Stimulated activated CD8-positive, alpha-beta memory T cell treated with anti-CD3 and anti-CD28 coated beads, Interleukin-4, amount 100 ng/mL, for 1 hour (primary cell): ENCODE results near the gene NPR2.
A peak's percentile ranks its signal among the peaks of the same experiment; 100 is the strongest.

Experiments used
- DNase-seq, 2 donors: peaks; one replicate each; pipeline ENCODE4 v3.0.0-alpha.2; 2020; ENCODE audit warnings: low read depth in 2 of 2, low spot score in 1 of 2

The NPR2 gene

DNA sequence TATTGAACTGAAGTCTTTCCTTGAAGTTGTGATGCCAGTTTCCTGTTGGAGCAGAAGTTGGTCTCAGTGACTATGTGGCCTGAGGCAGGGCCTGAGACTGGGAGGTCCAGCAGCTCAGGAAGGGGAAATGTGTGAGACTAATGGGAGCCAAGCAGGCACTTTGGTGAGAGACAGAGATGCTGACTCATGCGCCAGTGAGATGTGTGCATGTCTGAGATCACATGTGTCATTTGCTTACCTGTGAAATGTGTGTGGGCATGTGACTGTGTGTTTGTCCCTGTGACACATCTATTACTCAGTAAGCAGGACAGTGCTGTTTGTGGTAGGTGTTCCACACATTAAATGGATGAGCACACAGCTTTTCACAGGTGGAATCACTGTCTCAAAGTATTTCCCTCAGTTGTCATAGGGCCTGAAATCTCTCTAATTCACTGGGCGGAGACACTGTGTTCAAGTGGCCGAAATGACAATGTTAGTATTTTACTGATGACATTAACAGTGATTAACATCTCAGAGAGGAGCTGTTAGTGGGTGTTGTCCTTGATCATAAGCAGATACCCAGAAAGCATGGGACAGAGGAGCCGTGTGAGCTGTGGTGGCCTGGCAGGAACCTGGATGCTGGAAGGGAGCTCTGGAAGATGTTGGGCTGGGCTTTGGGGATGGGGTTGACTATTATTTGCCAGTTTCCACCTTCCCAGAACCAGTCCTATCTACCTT, 7.4 kb downstream of the NPR2 start:
- DNase-seq, result no peak

DNA sequence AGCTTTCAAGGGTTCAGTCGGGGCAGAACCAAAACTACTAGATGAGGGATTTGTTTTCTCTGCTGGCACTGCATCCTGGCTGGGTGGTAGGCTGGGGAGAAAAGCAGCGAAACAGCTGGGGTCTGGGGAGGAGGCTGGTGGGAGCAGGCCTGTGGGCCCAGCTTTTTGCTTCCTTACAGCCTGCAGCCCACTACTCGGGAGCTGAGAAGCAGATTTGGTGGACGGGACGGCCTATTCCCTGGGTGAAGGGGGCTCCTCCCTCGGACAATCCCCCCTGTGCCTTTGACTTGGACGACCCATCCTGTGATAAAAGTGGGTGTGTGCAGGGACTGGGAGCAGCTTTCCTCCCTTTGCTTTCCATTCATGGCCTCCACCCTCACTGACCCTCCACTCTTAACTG, 9.1 kb downstream of the NPR2 start:
- DNase-seq, result no peak

DNA sequence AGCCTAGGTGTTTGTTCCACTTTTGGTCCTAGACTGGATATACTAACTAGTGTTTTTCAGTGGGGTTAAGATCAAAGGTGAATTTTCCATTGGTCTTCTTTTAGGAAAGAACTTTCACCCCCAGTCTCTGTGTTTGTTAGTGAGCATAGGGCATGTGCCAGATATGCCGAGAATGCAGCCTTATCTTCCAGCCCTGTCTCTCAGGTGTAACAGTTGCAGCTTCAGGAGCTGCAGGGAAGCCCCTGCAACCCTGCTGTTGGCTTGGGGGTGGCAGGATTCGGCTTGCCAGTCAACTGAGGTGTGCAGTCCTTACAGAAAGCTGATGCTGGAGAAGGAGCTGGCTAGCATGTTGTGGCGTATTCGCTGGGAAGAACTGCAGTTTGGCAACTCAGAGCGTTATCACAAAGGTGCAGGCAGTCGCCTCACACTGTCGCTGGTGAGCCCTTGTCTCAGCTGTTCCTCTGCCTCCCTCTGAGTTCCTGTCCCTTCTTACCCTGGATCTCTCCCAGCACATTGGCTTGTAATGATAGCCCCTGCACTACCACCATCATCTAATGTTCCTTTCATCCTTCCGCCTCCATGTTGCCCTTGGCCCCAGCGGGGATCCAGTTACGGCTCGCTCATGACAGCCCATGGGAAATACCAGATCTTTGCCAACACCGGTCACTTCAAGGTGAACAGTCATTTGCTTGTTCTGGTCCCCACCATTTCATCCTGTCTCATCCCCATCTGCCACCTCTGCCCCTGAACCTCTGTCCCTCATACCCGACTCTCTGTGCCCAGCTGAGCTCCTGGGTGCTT, 10.1 kb downstream of the NPR2 start:
- no peak for DNase-seq

DNA sequence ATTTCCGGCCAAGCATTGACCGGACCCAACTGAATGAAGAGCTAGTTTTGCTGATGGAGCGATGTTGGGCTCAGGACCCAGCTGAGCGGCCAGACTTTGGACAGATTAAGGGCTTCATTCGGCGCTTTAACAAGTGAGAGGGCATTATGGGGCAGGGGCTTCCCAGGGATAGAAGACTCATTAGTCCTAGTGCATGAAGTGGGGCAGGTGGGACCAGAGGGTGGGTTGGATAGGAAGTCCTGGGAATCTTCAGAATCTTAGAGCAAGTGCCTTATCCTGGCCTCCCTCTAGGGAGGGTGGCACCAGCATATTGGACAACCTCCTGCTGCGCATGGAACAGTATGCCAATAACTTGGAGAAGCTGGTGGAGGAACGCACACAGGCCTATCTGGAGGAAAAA, 14.7 kb downstream of the NPR2 start:
- no peak for DNase-seq

DNA sequence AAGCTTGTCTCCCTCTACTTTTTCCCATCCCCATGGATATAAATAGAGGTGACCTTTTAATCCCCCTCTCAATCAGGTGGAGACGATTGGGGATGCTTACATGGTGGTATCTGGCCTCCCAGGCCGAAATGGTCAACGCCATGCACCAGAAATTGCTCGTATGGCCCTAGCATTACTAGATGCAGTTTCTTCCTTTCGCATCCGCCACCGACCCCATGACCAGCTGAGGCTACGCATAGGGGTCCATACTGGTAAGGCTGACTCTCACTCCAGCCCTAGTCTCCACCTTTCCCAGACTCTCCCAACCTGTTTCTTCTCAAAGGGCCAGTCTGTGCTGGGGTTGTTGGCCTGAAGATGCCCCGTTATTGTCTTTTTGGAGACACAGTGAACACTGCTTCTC, 17.0 kb downstream of the NPR2 start:
- no peak for DNase-seq

DNA sequence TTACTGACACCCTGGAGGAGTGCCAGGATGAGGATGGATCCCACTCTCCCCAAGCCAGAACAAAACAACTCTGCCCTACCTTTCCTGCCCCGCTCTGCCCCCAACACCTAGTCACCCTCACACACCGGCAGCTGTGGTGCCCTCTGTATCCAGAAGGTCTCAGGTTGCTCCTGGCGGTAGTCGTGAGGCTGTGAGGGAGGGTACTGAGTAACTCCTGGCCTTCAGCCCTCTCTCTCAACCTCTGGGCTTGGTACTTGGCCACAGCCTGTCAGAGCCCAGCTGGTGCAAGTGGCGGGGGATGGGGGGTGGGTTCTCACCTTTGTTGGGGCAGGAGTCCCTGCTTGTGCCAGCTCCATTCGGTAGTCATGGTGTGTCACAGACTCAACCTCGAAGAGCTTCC, 18.7 kb downstream of the NPR2 start:
- DNase-seq, result no peak

DNA sequence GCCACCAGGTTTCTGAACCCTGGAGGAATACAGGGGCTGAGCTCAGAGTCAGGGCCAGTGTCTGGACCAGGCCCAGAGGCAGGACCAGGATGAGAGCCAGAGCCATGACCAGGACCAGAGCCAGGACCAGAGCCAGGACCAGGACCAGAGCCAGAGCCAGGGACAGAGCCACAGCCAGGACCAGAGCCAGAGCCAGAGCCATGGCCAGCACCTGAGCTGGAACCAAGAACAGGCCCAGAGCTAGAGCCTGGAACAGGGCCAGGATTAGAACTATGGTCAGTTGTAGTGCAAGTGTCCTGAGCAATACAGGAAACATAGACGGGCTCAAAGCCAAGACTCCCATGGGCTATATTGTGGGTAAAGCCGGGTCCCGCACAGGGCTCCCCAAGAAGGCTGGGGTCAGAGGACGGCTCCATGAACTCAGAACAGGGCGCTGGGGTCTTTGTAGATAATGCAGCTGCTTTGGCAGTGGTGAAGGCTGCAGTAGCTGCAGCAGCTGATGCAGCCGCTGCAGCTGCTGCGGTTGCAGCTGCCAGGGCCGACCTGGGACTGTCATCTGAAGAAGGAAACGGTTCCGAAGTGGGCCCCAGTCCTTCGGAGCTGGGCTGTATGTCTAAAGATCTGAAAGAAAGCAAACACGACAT, 20.1 kb downstream of the NPR2 start:
- no peak for DNase-seq

DNA sequence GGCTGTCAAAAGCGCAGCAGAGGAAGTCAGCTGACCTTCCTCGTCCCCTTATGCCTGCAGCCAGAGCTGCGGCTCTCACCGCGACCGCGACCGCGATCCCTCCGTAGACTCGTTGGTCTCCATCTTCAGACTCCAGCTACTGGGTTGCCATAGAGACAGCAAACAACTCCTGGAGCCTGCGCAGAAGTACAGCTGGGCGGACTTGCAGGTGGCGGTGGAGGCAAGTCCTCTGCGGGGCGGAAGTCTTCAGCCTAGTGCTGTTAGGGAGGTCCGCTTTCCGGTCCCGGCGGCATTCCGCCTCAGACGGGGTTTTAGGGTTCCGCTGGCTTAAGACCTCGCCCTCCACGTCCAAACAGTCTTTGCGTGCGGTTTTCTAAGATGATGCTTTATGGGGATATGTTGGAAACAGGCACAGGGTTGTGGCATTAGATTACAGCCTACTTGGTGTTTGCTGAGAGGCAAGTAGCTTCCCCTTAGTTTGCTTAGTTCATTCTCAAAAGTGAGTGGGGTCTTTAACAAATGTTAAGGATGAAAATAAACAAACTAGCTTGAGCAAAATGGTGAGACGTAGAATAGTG, 20.7 kb downstream of the NPR2 start, which contains the start of gene SPAG8:
TSS of gene SPAG8 (minus strand) at position 238 of the 578 bp plus-strand sequence. CDS start at position 123, 115 bp downstream.
- peak; percentile 83 to 92 for DNase-seq

DNA sequence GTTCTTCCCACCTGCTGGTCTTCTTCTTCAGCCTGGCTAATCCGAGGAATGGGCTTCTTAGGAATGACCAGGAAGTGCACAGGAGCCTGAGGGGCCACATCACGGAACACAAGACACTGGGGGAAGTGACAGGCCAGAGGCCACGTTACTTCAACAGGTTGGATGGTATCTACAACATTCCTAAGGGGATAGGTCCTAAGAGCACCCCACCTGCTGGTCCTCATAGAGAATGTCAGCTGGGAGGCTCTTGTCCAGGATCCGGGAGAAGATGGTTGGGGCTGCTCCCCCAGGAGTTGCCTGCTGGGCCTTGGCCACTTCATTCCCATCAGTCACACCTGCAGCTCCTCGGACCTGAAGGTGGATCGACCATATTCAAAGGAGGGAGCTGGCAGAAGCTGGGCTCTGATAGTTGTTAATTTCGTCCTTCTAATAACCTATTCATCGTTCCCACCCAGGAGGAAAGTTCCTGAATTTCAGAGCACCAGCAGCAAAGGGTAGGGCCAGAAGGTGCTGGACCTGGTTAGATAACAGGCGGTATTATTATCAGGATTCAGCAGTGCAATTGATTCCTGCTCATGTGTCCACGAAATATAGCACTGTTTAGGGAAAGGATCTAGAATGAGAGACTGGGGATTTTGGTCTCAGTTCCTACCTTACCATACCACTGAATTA, 22.2 kb downstream of the NPR2 start:
- DNase-seq, result no peak

DNA sequence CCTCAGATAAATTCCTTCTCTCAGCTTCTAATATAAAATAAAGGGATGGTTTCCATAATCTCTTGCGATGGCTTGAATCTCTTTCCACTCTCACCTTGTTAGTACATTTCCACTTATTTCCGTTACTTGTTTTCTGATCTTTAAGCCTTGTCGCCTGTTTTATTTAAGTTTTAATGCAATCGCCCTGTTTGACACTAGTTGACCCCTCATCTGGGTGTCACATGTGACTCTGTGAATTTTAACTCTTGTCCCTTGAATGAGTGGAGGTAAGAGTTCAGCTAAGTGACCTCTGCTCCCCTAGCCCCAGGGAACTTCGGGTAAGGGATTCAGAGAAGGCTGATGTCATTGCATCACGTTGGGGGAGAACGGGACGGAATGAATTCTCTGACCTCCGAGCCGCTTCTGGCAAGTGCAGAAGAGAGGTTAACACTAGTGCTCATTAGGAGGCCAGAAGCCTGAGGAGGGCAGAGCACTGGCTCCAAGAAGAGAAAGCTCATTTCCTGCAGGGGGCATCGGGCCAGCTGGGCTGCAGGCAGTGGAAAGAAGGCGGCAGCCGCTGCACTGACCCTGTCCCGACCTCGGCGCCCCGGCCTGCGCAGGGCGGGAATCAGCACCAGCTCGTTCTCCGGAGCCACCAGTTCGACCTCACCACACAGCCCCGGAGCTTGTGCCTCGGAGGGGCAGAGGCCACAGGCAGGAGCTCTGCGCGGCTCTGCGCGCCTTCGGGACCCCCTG, 22.9 kb downstream of the NPR2 start:
- DNase-seq, result peak in 1 of 2 donors; percentile 9

DNA sequence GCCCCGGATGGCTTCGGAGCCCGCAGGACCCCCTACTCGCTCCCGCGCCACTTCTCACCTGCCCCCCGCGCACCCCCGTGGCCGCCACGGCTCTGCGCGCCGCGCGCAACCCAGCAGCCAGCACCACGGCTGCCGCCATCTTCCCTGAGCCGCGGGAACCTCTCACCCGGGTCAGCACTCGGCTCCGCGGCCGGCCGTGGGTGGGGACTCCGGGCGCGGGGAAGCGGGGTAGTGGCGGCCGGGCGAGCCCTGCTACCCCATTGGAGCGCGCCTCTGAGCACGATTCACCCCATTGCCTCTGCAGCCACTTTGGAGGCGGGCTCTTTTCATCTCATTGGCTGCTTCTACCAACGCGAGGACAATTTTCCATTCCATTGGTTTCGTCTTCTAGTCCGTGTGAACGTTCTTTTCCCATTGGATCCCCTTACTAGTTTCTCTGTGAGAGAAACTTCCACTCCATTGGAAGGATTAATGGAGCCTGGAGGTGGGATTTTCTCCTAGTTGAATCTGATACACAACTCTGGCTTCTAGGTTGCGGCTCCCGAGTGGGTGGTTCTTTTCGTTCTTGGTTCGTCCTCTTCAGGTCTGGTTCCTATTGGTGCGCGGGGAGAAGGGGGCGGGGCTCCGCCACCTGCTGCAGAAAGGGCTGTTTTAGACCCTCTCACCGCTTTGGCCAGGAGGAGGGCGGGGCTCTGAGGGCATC, 23.6 kb downstream of the NPR2 start, which contains the start of gene HINT2:
TSS of gene HINT2 (minus strand) at position 202 of the 703 bp plus-strand sequence. CDS start at position 139, 63 bp downstream.
- DNase-seq, result peak; percentile 88 to 94

DNA sequence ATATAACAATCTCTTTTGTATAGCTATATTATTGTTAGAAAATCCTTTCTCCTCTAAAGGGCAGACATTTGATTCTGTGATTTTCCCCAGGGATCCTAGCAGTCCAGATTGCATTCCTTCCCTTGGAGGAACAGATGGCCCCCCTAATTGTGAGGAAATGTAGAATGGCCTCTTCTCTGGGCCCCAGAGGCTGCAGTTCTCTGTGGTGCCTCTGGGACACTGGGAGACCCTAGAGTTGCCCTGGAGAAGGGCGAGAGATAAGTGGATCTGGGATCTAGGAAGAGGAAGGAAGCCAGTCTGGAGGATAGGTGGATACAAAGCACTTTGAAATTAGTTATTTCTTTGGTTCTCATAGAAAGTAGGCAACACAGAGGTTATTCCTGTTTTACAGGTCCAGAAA, 25.3 kb downstream of the NPR2 start:
- no peak for DNase-seq

DNA sequence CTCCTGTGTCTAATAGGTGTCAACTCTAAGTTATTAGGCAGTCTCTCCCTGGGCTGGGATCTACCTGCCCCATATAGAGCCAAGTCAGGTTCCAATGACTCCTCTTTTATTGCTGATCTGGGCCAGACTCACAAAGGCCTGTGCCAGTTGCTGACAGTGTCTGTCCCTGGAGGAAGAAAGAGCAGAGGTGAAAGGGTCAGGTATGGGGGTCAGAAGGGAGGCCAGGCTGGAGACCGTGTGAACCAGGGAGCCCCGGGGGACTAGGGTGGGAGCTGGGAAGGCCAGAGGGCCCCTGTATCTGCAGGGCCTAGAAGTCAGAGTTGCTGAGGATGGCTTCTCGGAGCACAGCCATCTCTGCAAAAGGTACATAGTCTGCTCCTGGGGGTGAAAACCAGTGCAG, 26.9 kb downstream of the NPR2 start:
- no peak for DNase-seq

DNA sequence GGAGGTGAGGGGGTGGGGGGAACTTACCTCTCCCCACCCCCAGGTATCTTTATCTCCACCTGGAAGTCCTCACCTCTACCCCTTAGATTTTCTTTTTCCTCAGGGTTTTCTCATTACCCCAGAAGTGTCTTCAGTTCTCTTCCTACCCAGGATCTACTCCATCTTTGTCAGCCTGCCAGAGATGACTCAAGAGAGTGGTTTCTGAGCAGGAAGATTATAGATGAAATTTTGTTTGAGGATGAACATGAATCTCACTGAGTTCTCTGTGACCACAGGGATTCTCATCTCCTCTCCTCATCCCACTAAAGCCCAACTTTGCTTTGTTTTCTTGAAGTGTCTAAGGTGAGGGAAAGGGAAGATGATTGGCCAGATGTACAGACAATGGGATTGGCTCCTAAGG, 28.7 kb downstream of the NPR2 start:
- no peak for DNase-seq

DNA sequence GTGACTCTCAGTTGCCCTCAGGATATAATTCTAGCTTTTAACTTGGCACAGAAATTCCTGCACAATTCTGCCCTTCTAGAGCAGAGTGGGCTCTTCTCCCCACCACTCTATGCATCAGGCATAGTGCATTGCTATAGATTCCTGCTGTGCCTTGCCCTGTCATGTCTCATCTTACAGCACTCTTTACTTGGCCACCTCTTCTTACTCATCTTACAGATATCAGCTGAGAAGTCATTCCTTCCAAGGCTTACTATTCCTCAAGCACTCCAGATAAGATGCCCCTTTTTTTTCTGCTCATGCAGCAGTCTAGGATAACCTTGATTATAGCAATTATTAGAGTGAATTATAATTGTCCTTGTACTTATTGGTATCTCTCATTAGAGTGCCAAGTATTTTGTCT, 31.5 kb downstream of the NPR2 start:
- no peak for DNase-seq

DNA sequence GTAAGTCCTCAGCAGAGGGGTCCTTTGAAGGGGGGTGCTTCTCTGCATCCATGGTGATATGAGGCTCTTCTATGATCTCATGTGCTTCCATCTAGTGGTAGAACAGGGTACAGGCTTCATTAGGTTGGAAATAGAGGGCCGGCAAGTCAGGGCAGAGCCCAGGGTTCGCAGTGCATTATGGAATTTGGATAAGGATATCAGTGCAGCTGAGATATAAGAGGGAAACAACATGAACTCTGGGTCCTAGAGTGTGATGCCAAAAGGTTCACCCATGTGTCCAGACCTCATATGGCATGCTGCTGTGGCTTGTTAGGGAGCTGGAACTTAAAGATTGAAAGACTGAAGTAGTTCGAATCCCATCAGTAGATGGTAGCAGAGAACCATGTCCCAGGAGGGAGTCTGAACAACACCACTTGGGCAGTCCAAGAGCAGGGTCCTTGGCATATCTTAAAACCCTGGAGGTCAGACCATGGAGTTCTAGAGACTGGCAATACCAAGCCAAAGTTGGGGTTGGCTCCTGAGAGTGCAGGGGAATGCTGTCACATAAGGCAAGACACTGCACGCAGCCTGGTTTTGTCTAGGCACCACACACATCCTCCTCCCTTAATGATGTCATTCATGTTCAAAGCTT, 34.8 kb downstream of the NPR2 start:
- no peak for DNase-seq

DNA sequence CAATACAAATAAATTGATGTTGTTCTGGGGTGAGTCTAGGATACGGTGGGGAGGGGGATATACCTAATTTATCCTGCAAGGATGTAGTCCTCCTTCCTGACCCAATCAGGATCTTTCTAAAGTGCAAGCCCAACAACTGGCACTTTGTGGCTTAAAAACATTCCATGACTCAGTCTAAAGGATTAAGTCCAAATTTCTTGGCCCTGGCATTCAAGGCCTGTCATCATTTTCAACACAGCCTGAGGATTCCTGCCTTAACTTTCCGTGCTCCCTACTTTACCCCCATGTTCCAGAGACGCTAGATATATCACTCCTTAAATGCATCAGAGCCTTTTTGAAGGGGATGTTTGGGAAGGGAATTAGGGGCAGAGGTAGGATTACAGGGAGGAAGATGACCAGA, 36.1 kb downstream of the NPR2 start:
- no peak for DNase-seq

DNA sequence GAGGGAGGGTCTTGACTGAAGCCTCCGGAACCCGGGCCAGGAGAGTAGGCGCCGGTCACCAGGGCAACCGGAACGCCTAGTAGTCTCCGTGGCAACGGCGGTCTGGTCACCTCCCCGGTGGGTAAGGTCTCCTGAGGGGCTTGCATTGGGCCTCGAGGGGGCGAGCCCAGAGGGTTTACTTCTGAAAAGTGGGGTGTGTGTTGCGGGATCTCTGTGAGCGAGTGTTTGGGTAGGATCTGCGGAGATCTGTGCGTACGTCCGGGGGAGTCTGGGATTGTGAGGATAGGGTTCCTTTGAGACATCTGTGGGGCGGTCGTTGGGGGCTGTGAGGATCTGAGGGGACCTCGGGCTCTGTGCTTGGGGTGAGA, 37.3 kb downstream of the NPR2 start, which contains the start of gene FAM221B:
TSS of gene FAM221B (minus strand) at position 17 of the 368 bp plus-strand sequence. CDS start 2,571 bp downstream, outside the sequence.
- DNase-seq, result no peak

DNA sequence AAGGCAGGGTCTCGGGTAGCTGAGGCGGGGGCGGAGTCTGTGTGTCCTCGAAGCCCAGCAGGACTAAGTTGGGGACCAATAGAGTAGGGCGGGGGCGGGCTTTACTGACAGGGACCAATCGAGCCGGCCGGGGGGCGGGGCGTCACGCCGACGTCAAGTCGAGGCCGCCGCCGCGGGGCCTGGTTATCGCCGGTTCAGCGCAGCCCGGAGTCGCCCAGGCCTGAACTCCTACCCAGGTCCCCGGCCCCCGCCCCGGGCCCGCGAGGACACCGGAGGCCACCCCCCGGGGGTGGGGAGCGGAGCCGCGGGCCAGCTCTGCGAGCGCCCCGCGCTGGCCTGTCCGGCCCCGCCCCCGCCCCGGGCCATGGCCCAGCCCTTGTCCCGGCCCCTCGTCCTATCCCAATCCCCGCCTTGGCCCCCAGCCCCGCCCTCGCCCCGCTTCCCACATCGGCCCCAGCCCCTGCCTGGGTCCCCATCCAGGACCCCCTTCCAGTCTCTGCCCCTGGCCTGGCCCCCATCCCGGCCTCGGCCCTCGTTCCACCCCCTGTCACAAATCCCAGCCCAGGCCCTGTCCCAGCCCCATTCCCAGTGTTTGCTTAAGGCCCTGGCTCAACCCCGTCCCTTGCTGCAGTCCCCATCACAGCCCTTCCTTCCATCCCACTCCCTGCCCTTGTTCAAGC, 37.8 kb downstream of the NPR2 start, which contains the start of gene TMEM8B:
TSS of gene TMEM8B (plus strand) at position 145 of the 680 bp plus-strand sequence. CDS start at position 365, 220 bp downstream.
- peak; percentile 86 to 89 for DNase-seq
